B cell (primary cell): ENCODE data around the gene NCMAP. TPM values are rescaled to one million over a fixed set of nuclear protein-coding genes. Genes with fewer than 3 reads are reported as not detected.

Experiments
- ATAC-seq: fragments of 200-7000 bp; cut with Tn5 transposase; one replicate; pipeline ENCODE4 v1.10.0; 2021; ENCODE audit warnings: low read depth, mild to moderate bottlenecking, moderate number of reproducible peaks, moderate library complexity
- CTCF ChIA-PET: fragments of 350-600 bp; sonication (Branson Sonifier 250); formaldehyde crosslinking; loops from one replicate; lab custom pipeline; 2021; ENCODE audit warnings: antibody characterized with exemption, inconsistent platforms; lab: Charles Lee
- POLR2A ChIA-PET: fragments of 350-600 bp; sonication (Branson Sonifier 250); formaldehyde crosslinking; loops from one replicate; lab custom pipeline; 2021; ENCODE audit warnings: antibody characterized with exemption; lab: Charles Lee
- DNase-seq: peaks from one replicate; pipeline ENCODE4 v3.0.0; 2013
- H2AFZ ChIP-seq: 2 replicates; pipeline ENCODE4 v1.6.1; 2012; ENCODE audit warnings: mild to moderate bottlenecking, low read depth, low read length; ENCODE audit not compliant: insufficient read depth, poor library complexity, severe bottlenecking
- H3K27ac ChIP-seq, 2 donors: 1 replicate in 1 of 2; 2 replicates in 1 of 2; pipeline ENCODE4 v1.5.1; 2012 to 2013; ENCODE audit warnings: low read length in 2 of 2, mild to moderate bottlenecking in 2 of 2, moderate library complexity in 1 of 2
- H3K27me3 ChIP-seq, 4 experiments: fragments of 200-600 bp in 1 of 4; sonication (generic) in 1 of 4; replicated peaks in 1 of 4; 1 replicate in 2 of 4; 2 replicates in 2 of 4; pipeline versions ENCODE4 v1.6.1 to v1.7.0; 2013 to 2016; ENCODE audit warnings: low read length in 3 of 4, mild to moderate bottlenecking in 2 of 4, mixed read lengths in 1 of 4, moderate library complexity in 1 of 4; ENCODE audit not compliant: insufficient read depth in 4 of 4, control insufficient read depth in 3 of 4; ENCODE audit errors: control extremely low read depth in 1 of 4
- H3K36me3 ChIP-seq, 2 experiments: replicated peaks in 1 of 2; 1 replicate in 1 of 2; 2 replicates in 1 of 2; pipeline versions ENCODE4 v1.6.1 to v1.7.1; 2013; ENCODE audit warnings: low read length in 1 of 2; ENCODE audit not compliant: insufficient read depth in 2 of 2, control insufficient read depth in 1 of 2; ENCODE audit errors: control extremely low read depth in 1 of 2, extremely low read depth in 1 of 2
- H3K4me1 ChIP-seq, 2 donors: fragments of 200-600 bp in 1 of 2; sonication (generic) in 1 of 2; 1 replicate in 1 of 2; 2 replicates in 1 of 2; pipeline versions ENCODE4 v1.5.1 to v1.6.1; 2013 to 2017; ENCODE audit warnings: low read length in 2 of 2; ENCODE audit not compliant: control insufficient read depth in 2 of 2, insufficient read depth in 2 of 2
- H3K4me2 ChIP-seq: replicated peaks from 2 replicates; pipeline ENCODE3; 2012; ENCODE audit warnings: mild to moderate bottlenecking, low read depth, low read length; ENCODE audit not compliant: poor library complexity, severe bottlenecking
- H3K4me3 ChIP-seq, 5 experiments: fragments of 200-600 bp in 1 of 5; sonication (generic) in 1 of 5; 1 replicate in 3 of 5; 2 replicates in 2 of 5; pipeline versions ENCODE4 v1.5.1 to v1.7.0; 2011 to 2016; ENCODE audit warnings: low read length in 4 of 5, mild to moderate bottlenecking in 4 of 5, low read depth in 2 of 5, control low read depth in 1 of 5, moderate library complexity in 1 of 5; ENCODE audit not compliant: insufficient read depth in 1 of 5; ENCODE audit errors: control extremely low read depth in 1 of 5, extremely low read depth in 1 of 5
- H3K79me2 ChIP-seq: fragments of 200-600 bp; sonication (generic); one replicate; pipeline ENCODE4 v1.6.0; 2016; ENCODE audit warnings: low read length; ENCODE audit not compliant: control insufficient read depth, insufficient read depth
- H3K9ac ChIP-seq: fragments of 200-600 bp; sonication (generic); 2 replicates; pipeline ENCODE4 v1.6.1; 2017; ENCODE audit warnings: mild to moderate bottlenecking, low read length, moderate library complexity
- H3K9me3 ChIP-seq, 3 donors: one replicate each; pipeline versions ENCODE4 v1.6.1 to v1.7.1; 2013; ENCODE audit warnings: low read length in 2 of 3; ENCODE audit not compliant: control insufficient read depth in 2 of 3, insufficient read depth in 1 of 3; ENCODE audit errors: control extremely low read depth in 1 of 3
- H4K20me1 ChIP-seq: 2 replicates; pipeline ENCODE4 v1.6.0; 2012; ENCODE audit warnings: mild to moderate bottlenecking, low read length; ENCODE audit not compliant: insufficient read depth, control insufficient read depth, poor library complexity, severe bottlenecking
- H3K27ac Mint-ChIP-seq: one replicate; pipeline ENCODE4 v1.8.0; 2021; ENCODE audit warnings: mixed read lengths
- H3K27me3 Mint-ChIP-seq: one replicate; pipeline ENCODE4 v1.8.0; 2021; ENCODE audit warnings: mixed read lengths
- H3K4me1 Mint-ChIP-seq: one replicate; pipeline ENCODE4 v1.8.0; 2021; ENCODE audit warnings: mixed read lengths
- H3K4me3 Mint-ChIP-seq: one replicate; pipeline ENCODE4 v1.8.0; 2021; ENCODE audit warnings: mixed read lengths
- H3K9me3 Mint-ChIP-seq: one replicate; pipeline ENCODE4 v1.8.0; 2022; ENCODE audit warnings: mixed read lengths; ENCODE audit not compliant: insufficient read depth
- CTCF ChIP-seq: fragments of 200-600 bp; IDR thresholded peaks from one replicate; pipeline ENCODE4 v1.8.0; 2022; ENCODE audit warnings: antibody characterized with exemption, mild to moderate bottlenecking
- EZH2 ChIP-seq: IDR thresholded peaks from 2 replicates; pipeline ENCODE4 v1.6.1; 2012; ENCODE audit warnings: borderline replicate concordance, low read depth, mild to moderate bottlenecking, moderate library complexity, low read length; ENCODE audit not compliant: insufficient read depth, poor library complexity, severe bottlenecking
- WGBS: methylation state at CpG from one replicate; pipeline ENCODE4 v1.1.5; 2013; ENCODE audit warnings: missing lambda C conversion rate; ENCODE audit not compliant: insufficient coverage; 5-methylcytosine and 5-hydroxymethylcytosine counted together
- intact Hi-C: fragments of 100-400 bp; cut with micrococcal nuclease; formaldehyde crosslinking; loops from one replicate; pipeline ENCODE4 v1.10.0; 2022
- polyA plus RNA-seq: library from polyadenylated mRNA; depleted of rRNA; stranded (reverse); fragments of >200 nt; gene quantifications from 2 replicates; pipeline ENCODE4 v1.2.3, GENCODE V29; 2012
- total RNA-seq, 2 donors: library from RNA; stranded (reverse); fragments of 120-200 nt in 1 of 2; gene quantifications; 1 replicate in 1 of 2; 2 replicates in 1 of 2; pipeline versions ENCODE4 v1.2.3 to v1.2.4, GENCODE V29; 2013 to 2022

NCMAP gene
- total and polyA plus RNA-seq, 2 donors (not counting 1 experiment from before 2014, with no cell fraction given), result not detected

GRCh38 chr1:24507405-24507804 is 48.5 kb upstream of the NCMAP start:
- Histone ChIP-seq H3K4me3 (no peak overlapping the region), H3K27ac (peak overlapping the region in 1 of 2 donors; percentile 45), H3K4me1 (peaks cover 26 to 29% of the 10 kb centered on the region in 2 donors), H3K9me3 (no peaks in the 10 kb centered on the region), H3K27me3 (no peaks in the 10 kb centered on the region), H3K79me2 (peaks cover 91% of the 10 kb centered on the region), H4K20me1 (peaks cover 16% of the 10 kb centered on the region), H3K36me3 (peaks cover 0 to 4% of the 10 kb centered on the region in 2 experiments), H3K9ac (no peak overlapping the region), H2AFZ (no peak overlapping the region), H3K4me2 (no peak overlapping the region)
- Mint-ChIP-seq H3K4me1 (peaks cover 46% of the 10 kb centered on the region), H3K4me3 (peak overlapping the region; percentile 17), H3K27me3 (no peaks in the 10 kb centered on the region), H3K9me3 (no peaks in the 10 kb centered on the region), H3K27ac (peak overlapping the region; percentile 8)
- ChIA-PET POLR2A (no interaction called here), CTCF (no interaction called here)
- WGBS, result 100% methylated on average over 1 of the region's 5 CpGs
- TF ChIP-seq CTCF, result no peak
- no peak for TF ChIP-seq EZH2
- DNase-seq (no peak), ATAC-seq (no peak)
- intact Hi-C loops, result no loop called here

GRCh38 chr1:24508911-24509310 is 47.0 kb upstream of the NCMAP start:
- peaks cover 43% of the 10 kb centered on the region for H3K4me1 Mint-ChIP-seq
- H3K4me1 ChIP-seq, result peaks cover 19 to 24% of the 10 kb centered on the region in 2 donors
- no peaks in the 10 kb centered on the region for H3K27me3 Mint-ChIP-seq
- ATAC-seq, result no peak
- H3K9ac ChIP-seq, result no peak overlapping the region
- H3K27ac ChIP-seq, result no peak overlapping the region
- 100% methylated on average over 1 of the region's 5 CpGs for WGBS
- DNase-seq, result no peak
- intact Hi-C loops, result no loop called here
- H3K4me2 ChIP-seq, result no peak overlapping the region
- peaks cover 19% of the 10 kb centered on the region for H4K20me1 ChIP-seq
- peaks cover 91% of the 10 kb centered on the region for H3K79me2 ChIP-seq
- no peak overlapping the region for H3K4me3 ChIP-seq
- peaks cover 0 to 6% of the 10 kb centered on the region in 2 experiments for H3K36me3 ChIP-seq
- no peak overlapping the region for H3K27ac Mint-ChIP-seq
- H3K9me3 ChIP-seq, result no peaks in the 10 kb centered on the region
- ChIA-PET CTCF (no interaction called here), POLR2A (interaction anchor here (0.6 kb wide), 1 partner anchor 314 kb away, joined by 6 read pairs; no protein-coding TSS in a partner anchor)
- no peaks in the 10 kb centered on the region for H3K9me3 Mint-ChIP-seq
- TF ChIP-seq CTCF, result no peak
- no peak for TF ChIP-seq EZH2
- no peaks in the 10 kb centered on the region for H3K27me3 ChIP-seq
- H3K4me3 Mint-ChIP-seq, result no peak overlapping the region
- H2AFZ ChIP-seq, result no peak overlapping the region
